Diencephalon (tissue), 1 donor: ENCODE data around the gene GAD1. TPM values are rescaled to one million over a fixed set of nuclear protein-coding genes. Genes with fewer than 3 reads are reported as not detected.

Source experiments
- small RNA-seq: library from RNA; depleted of rRNA; stranded (forward); fragments of <200 nt; gene quantifications from one replicate; pipeline ENCODE3, GENCODE V24; 2014
- total RNA-seq: library from RNA; depleted of rRNA; stranded (reverse); fragments of >200 nt; gene quantifications from one replicate; pipeline ENCODE4 v1.2.3, GENCODE V29; 2014

The GAD1 gene
- 163 TPM for total RNA-seq

GRCh38 chr2:170816504-170817092 is at the start of gene GAD1:
Gene GAD1 (plus strand): TSS chr2:170816887. CDS start chr2:170818592, 1,705 bp downstream.

GRCh38 chr2:170770008-170770605 is 46.6 kb upstream of the GAD1 start, which contains the start of gene ERICH2:
Gene ERICH2 (plus strand): TSS chr2:170770378. CDS start chr2:170770682, 304 bp downstream.

Small RNA genes within 50 kb of the gene (small RNA-seq; reads per million reads assigned to genes)
- not detected for gene RF00019

Other genes with a start within 250 kb of the GAD1 start
- 2.3 TPM for gene SP5, start 101.5 kb upstream of the GAD1 start, total RNA-seq
- 1.6 TPM for gene ERICH2, start 46.5 kb upstream of the GAD1 start, total RNA-seq
- 35.3 TPM for gene GORASP2, start 112.4 kb downstream of the GAD1 start, total RNA-seq